Body of pancreas (tissue), 4 donors: ENCODE results near the gene TRPC4.

Experiments
- POLR2A ChIP-seq, 3 donors: fragments of 450-650 bp; IDR thresholded peaks; one replicate each; pipeline ENCODE4 v1.6.1; 2016; ENCODE audit warnings: antibody characterized with exemption in 3 of 3, mild to moderate bottlenecking in 2 of 3
- TF ChIP-seq, protein P1 (sequence below), 7 experiments: fragments of 450-650 bp in 4 of 7; fragments of 200-600 bp in 3 of 7; sonication (generic) in 3 of 7; IDR thresholded peaks; one replicate each; pipeline ENCODE4 v1.5.1; 2016 to 2019; ENCODE audit warnings: antibody characterized with exemption in 7 of 7

DNA sequence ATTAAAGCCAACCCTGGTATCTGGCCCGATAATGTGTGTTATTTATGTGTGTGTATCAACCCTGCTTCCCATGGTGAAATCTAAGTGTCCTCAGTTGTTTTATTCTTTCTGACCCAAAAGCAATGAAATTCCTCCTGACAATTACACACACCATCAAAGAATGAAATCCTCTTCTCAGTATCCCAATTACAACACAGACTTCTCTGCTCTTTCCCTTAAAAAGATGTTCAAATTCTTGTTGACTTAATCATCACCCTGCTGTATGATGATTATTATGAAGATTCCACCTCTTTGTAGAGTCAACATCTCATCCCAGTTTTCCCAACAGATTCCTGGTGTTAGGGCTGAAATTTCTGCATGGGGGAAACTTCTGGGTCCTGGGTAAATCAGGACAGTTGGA lies 8.9 kb upstream of the TRPC4 start:
- TF ChIP-seq, protein P1, sequence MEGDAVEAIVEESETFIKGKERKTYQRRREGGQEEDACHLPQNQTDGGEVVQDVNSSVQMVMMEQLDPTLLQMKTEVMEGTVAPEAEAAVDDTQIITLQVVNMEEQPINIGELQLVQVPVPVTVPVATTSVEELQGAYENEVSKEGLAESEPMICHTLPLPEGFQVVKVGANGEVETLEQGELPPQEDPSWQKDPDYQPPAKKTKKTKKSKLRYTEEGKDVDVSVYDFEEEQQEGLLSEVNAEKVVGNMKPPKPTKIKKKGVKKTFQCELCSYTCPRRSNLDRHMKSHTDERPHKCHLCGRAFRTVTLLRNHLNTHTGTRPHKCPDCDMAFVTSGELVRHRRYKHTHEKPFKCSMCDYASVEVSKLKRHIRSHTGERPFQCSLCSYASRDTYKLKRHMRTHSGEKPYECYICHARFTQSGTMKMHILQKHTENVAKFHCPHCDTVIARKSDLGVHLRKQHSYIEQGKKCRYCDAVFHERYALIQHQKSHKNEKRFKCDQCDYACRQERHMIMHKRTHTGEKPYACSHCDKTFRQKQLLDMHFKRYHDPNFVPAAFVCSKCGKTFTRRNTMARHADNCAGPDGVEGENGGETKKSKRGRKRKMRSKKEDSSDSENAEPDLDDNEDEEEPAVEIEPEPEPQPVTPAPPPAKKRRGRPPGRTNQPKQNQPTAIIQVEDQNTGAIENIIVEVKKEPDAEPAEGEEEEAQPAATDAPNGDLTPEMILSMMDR (IDR thresholded peaks at IDR 0.05) = no peak
- no peak for TF ChIP-seq POLR2A (IDR thresholded peaks at IDR 0.05)
